B cell (primary cell): ENCODE data around the gene GTF2A1.

Experiments
- EZH2 ChIP-seq: IDR thresholded peaks from 2 replicates; pipeline ENCODE4 v1.6.1; 2012; ENCODE audit warnings: borderline replicate concordance, low read depth, mild to moderate bottlenecking, moderate library complexity, low read length; ENCODE audit not compliant: insufficient read depth, poor library complexity, severe bottlenecking
- TF ChIP-seq, protein P1 (sequence below): fragments of 200-600 bp; IDR thresholded peaks from one replicate; pipeline ENCODE4 v1.8.0; 2022; ENCODE audit warnings: antibody characterized with exemption, mild to moderate bottlenecking

DNA sequence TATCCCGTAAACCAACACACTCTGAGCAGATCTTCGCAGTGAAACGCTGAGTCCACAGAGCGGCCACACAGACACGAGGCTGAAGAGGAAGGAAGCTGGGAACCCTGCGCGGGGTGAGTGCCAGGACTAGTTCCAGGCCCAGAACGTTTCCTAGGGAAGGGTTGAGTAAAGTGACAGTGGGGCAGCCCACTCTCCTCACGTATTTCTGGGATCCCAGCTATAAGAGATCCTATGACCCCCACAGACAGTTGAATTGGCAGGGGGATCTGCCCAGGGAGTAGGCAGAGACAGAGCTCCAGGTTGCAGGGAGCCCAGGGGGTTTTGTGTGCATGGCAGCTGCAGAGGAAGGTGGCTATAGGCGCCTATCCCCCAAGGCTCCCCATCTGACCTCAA, 51.1 kb downstream of the GTF2A1 start:
- no peak for TF ChIP-seq EZH2
- TF ChIP-seq, protein P1, sequence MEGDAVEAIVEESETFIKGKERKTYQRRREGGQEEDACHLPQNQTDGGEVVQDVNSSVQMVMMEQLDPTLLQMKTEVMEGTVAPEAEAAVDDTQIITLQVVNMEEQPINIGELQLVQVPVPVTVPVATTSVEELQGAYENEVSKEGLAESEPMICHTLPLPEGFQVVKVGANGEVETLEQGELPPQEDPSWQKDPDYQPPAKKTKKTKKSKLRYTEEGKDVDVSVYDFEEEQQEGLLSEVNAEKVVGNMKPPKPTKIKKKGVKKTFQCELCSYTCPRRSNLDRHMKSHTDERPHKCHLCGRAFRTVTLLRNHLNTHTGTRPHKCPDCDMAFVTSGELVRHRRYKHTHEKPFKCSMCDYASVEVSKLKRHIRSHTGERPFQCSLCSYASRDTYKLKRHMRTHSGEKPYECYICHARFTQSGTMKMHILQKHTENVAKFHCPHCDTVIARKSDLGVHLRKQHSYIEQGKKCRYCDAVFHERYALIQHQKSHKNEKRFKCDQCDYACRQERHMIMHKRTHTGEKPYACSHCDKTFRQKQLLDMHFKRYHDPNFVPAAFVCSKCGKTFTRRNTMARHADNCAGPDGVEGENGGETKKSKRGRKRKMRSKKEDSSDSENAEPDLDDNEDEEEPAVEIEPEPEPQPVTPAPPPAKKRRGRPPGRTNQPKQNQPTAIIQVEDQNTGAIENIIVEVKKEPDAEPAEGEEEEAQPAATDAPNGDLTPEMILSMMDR: no peak
